Choroid plexus epithelial cell (primary cell): ENCODE measurements around the gene RBM4B.

Experiments used
- DNase-seq: peaks from one replicate; pipeline ENCODE4 v3.0.0-alpha.2; 2010; ENCODE audit warnings: low read depth
- H3K4me3 ChIP-seq: 2 replicates; pipeline ENCODE4 v1.5.1; 2011; ENCODE audit warnings: low read depth, mild to moderate bottlenecking, control low read depth, low read length, moderate library complexity
- TF ChIP-seq, protein P1 (sequence below): conservative IDR thresholded peaks from 2 replicates; pipeline ENCODE4 v1.5.1; 2011; ENCODE audit warnings: low read depth, mild to moderate bottlenecking, control low read depth, inconsistent platforms, low read length, moderate library complexity

Gene RBM4B

GRCh38 chr11:66715346-66716085, 37.8 kb upstream of the RBM4B start:
- H3K4me3 ChIP-seq = no peak overlapping the region
- no peak for DNase-seq
- TF ChIP-seq, protein P1, sequence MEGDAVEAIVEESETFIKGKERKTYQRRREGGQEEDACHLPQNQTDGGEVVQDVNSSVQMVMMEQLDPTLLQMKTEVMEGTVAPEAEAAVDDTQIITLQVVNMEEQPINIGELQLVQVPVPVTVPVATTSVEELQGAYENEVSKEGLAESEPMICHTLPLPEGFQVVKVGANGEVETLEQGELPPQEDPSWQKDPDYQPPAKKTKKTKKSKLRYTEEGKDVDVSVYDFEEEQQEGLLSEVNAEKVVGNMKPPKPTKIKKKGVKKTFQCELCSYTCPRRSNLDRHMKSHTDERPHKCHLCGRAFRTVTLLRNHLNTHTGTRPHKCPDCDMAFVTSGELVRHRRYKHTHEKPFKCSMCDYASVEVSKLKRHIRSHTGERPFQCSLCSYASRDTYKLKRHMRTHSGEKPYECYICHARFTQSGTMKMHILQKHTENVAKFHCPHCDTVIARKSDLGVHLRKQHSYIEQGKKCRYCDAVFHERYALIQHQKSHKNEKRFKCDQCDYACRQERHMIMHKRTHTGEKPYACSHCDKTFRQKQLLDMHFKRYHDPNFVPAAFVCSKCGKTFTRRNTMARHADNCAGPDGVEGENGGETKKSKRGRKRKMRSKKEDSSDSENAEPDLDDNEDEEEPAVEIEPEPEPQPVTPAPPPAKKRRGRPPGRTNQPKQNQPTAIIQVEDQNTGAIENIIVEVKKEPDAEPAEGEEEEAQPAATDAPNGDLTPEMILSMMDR = no peak

DNA sequence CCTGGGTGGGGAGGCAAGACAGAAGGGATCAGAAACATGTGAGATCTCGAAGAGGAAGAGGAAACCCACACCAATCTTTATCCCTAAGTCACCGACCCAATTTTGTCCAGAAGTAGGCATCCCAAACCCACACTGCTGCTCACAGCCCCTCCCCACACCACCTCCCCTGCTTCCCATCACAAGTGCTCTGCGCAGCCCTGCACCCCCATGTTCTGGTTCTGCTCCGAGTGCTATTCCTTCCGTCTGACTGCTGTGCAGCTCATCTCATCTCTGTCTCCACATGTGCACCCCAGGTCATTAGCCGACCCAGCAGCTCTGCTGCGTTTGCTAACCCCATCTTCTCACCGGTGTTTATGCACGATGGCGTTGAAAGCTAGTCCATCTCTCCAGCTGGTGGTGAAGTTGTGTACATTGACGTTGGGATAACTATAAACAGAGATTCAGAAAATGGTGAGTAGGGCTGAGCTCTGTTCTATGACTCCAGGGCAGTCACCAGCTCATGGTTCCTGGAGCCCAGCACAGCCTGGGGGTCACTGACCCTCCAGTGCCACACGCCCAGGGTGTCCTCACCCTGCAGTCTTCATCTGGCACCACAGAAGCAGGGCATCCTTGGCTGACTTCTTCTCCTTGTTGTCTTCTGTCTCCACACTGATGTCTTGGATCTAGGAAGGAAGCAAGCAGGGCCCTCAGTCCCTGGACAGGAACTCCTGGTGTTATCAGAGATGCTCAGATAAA, 36.2 kb upstream of the RBM4B start:
- no peak for DNase-seq
- no peak overlapping the region for H3K4me3 ChIP-seq
- TF ChIP-seq, protein P1 = no peak

DNA sequence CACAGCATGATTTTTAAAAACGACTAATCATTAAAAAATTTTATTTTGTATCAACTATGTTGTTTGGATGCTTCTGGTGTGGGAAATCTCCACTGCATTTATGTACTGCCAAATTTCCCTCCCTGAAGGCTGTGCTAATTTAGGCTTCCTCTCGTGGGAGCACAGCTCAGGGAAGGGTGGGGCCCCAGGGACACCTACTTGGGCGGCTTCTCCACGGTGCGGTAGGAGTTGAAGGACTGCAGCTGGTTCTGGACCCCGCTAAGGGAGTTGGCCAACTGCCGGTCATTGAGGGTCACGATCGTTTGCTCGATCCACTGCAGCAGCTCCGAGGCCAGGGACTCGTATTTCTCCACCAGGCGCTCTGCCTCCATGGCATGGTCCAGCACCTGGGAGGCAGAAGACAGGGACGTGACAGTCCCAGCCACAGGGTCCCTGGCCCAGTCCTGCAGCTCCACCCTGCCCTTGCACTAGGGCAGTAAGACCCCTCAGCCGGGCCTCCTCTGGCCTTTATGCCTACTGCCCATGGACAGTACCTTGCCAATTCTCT, 32.8 kb upstream of the RBM4B start:
- TF ChIP-seq, protein P1 = no peak
- no peak for DNase-seq
- no peak overlapping the region for H3K4me3 ChIP-seq

- no peak for DNase-seq
- TF ChIP-seq, protein P1 = no peak
- no peak overlapping the region for H3K4me3 ChIP-seq
Observed at GRCh38 chr11:66708701-66709100, 31.0 kb upstream of the RBM4B start.

- DNase-seq = no peak
- no peak overlapping the region for H3K4me3 ChIP-seq
- TF ChIP-seq, protein P1 = no peak
Observed at GRCh38 chr11:66708094-66708493, 30.4 kb upstream of the RBM4B start.

GRCh38 chr11:66707486-66707885, 29.8 kb upstream of the RBM4B start:
- TF ChIP-seq, protein P1 = no peak
- no peak overlapping the region for H3K4me3 ChIP-seq
- no peak for DNase-seq

DNA sequence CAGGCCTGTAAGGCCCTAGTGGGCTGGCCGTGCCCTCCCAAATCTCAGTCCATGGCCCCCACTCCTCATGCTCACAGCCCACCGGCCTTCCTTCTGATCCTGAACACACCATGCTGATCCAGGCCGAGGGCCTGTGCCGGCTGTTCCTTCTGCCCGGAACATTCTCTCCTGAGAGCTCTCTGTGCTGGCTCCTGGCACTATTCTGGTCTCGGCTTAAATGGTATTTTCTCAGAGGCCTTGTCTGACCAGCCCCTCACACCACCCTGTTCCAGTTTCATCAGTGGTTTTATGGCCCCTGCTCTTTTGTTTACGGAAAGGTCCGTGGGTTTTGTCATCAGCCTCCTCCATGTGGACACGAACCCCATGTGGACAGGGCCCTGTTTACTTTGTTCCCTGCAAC, 29.3 kb upstream of the RBM4B start:
- no peak overlapping the region for H3K4me3 ChIP-seq
- no peak for DNase-seq
- TF ChIP-seq, protein P1 = no peak
